GM12801 (cell line): ENCODE results near the gene PNLDC1.

Experiments used
- CTCF ChIP-seq: IDR thresholded peaks from one replicate; pipeline ENCODE4 v1.5.1; 2011; ENCODE audit warnings: control low read depth; ENCODE audit not compliant: insufficient read length; ENCODE audit errors: extremely low read depth

The PNLDC1 gene

GRCh38 chr6:159800141-159800865, at the start of gene PNLDC1:
Gene PNLDC1 (plus strand): TSS chr6:159800276. CDS start chr6:159800308, 32 bp downstream.
- TF ChIP-seq CTCF, result no peak

- no peak for TF ChIP-seq CTCF
Observed at GRCh38 chr6:159751448-159751847, 48.6 kb upstream of the PNLDC1 start.

DNA sequence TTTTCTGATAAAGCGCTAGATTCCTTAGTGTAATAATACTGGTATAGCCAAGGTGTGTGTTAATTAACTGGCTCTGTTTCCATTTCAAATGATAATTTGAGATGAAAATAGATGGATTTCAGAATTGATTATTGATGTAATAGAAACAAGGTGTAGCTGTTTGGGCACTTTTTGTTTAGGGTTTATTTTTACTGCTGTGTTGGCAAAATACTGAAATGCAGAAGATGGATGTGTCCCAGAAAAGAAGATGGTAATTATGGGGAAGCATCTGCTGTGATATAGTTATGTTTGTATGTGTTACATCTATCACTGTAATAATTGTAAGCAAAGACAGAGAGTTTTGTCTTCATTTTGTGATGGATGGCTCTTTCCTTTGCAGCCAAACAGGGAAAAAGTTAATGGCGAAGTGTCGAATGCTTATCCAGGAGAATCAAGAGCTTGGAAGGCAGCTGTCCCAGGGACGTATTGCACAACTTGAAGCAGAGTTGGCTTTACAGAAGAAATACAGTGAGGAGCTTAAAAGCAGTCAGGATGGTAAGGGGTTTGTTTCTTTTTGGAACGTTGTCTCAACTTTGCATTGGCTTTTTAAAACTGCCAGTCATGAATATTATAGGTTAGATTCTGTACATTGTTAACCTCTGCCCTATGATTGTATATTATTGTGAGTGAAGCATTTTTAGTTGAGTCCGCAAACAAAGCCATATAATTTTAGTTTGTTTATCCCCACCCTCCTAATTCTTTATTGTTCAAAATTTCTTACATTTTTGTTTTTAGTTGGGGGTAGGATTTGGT, 46.8 kb upstream of the PNLDC1 start:
- no peak for TF ChIP-seq CTCF

DNA sequence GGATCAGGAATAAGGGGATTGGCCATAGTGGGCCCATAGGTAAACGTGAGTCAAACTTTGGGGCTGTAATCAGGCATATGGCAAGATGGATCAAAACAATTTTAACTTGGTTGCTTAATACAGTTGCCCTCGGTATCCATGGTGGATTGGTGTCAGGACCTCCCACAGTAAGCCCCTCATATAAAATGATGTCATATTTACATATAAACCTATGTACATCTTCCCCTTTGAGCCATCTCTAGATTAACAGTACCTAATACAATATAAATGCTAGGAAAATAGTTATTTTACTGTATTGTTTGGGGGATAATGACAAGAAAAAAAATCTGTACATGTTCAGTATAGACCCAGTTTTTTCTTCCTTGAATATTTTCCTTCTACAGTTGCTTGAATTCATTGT, 45.7 kb upstream of the PNLDC1 start:
- TF ChIP-seq CTCF, result no peak

- TF ChIP-seq CTCF, result no peak
Observed at GRCh38 chr6:159754959-159755914, 44.8 kb upstream of the PNLDC1 start.

- no peak for TF ChIP-seq CTCF
Observed at GRCh38 chr6:159756508-159756907, 43.6 kb upstream of the PNLDC1 start.
